Heart left ventricle (tissue), 13 donors: ENCODE results near the gene ING1.

Experiments
- POLR2A ChIP-seq, 2 donors: fragments of 450-650 bp; IDR thresholded peaks; one replicate each; pipeline ENCODE4 v1.6.1; 2017; ENCODE audit warnings: antibody characterized with exemption in 2 of 2, mild to moderate bottlenecking in 2 of 2, moderate library complexity in 2 of 2
- TF ChIP-seq, protein P1 (sequence below), 12 donors: fragments of 200-600 bp; sonication (generic) in 4 of 12; IDR thresholded peaks; one replicate each; pipeline versions ENCODE4 v1.5.0 to v1.8.0; 2018 to 2022; ENCODE audit warnings: antibody characterized with exemption in 12 of 12, mild to moderate bottlenecking in 5 of 12
- donor health status: ischemic (EF 13 %, LVEDD 7.1; RV severe dilation, severe dysfunction).
- donor health status: DM: no; HTN: yes; CAD: no.
- donor health status: DM: no; HTN: no; CAD: no.
- donor health status: ischemic (EF 25% LVEDD 6.9; RV normal size, moderate dysfunction).
- donor health status: ischemic (EF 25% LVEDD 5.7; RV mildly dilated, moderate dysfunction).
- donor health status: ischemic (EF 35%, LVEDD 5.7; RV mildly dilated, moderate dysfunction).
- donor health status: nonischemic (EF 11% LVEDD 7.7; RV severe dilation, severe dysfunction).
- donor health status: DM: yes; HTN: yes; CAD: no.
- donor health status: PGD.
- donor health status: ischemic (EF 29% LVEDD 5.4; RV normal size, mild dysfunction).
- donor health status: nonischemic (EF 23%, LVEDD 6.1; RV moderate dilation, normal function).

DNA sequence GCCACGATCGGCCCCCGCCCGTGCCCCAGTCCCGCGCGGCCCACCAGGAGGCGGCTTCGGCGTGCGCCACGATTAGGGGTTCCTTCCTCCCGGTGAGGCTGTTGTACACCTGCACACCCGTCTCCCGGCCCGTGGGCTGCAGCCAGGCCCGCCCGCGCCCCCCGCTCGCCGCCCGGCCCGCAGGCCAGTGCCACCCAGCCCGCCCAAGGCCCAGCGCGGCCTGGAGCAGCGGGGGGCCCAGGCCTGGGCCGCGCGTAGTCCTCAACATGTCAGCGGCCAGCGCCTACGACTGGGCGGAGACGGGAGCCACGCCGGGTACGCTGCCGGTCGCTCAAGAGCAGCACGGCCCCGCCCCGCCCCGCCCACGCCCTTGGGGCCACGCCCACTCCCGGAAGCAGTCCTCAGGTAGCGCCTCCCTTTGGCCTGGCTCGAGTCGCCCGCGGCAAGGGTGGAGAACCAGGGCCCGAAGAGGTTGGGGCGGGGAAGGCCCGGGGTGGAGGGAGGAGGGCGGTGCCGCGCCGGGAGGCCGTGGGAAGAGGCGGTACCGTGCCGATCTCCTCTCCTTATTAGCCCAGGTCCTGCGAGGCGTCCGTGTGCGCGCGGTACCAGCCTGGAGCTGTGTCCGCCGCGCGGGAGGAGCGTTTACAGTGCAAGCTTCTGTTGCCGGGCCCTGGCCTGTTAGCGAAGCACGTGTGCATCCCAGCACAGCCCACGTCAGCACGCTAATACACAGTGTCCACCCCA is 7.5 kb upstream of the ING1 start, which contains the start of gene CARS2:
- TF ChIP-seq, protein P1, sequence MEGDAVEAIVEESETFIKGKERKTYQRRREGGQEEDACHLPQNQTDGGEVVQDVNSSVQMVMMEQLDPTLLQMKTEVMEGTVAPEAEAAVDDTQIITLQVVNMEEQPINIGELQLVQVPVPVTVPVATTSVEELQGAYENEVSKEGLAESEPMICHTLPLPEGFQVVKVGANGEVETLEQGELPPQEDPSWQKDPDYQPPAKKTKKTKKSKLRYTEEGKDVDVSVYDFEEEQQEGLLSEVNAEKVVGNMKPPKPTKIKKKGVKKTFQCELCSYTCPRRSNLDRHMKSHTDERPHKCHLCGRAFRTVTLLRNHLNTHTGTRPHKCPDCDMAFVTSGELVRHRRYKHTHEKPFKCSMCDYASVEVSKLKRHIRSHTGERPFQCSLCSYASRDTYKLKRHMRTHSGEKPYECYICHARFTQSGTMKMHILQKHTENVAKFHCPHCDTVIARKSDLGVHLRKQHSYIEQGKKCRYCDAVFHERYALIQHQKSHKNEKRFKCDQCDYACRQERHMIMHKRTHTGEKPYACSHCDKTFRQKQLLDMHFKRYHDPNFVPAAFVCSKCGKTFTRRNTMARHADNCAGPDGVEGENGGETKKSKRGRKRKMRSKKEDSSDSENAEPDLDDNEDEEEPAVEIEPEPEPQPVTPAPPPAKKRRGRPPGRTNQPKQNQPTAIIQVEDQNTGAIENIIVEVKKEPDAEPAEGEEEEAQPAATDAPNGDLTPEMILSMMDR (IDR thresholded peaks at IDR 0.05), result peak in 7 of 12 donors; percentile 12 to 36 (median 23)
- peak in 1 of 2 donors; percentile 59 for TF ChIP-seq POLR2A (IDR thresholded peaks at IDR 0.05)
